Astrocyte (in vitro differentiated cells and primary cell): ENCODE results near the gene KDM6A. TPM values are rescaled to one million over a fixed set of nuclear protein-coding genes. Genes with fewer than 3 reads are reported as not detected.

Experiments used
- DNase-seq: peaks from one replicate; pipeline ENCODE4 v3.0.0-alpha.2; 2010; ENCODE audit warnings: low read depth
- FAIRE-seq: peaks from 2 replicates; lab custom pipeline; 2011; peaks lifted over from hg19 to GRCh38; lab: Jason Lieb, UNC
- H2AFZ ChIP-seq: 2 replicates; pipeline ENCODE4 v1.6.0; 2012; ENCODE audit warnings: low read depth, low read length, inconsistent platforms
- H3K27ac ChIP-seq: 2 replicates; pipeline ENCODE4 v1.5.1; 2011; ENCODE audit warnings: low read depth, low read length, inconsistent platforms
- H3K27me3 ChIP-seq: 2 replicates; pipeline ENCODE4 v1.6.0; 2011; ENCODE audit warnings: low read length, inconsistent platforms; ENCODE audit not compliant: insufficient read depth
- H3K36me3 ChIP-seq: 2 replicates; pipeline ENCODE4 v1.5.1; 2011; ENCODE audit warnings: low read length, inconsistent platforms; ENCODE audit not compliant: insufficient read depth
- H3K4me1 ChIP-seq: 2 replicates; pipeline ENCODE4 v1.5.1; 2011; ENCODE audit warnings: low read length, inconsistent platforms; ENCODE audit not compliant: insufficient read depth
- H3K4me2 ChIP-seq: 2 replicates; pipeline ENCODE4 v1.6.0; 2012; ENCODE audit warnings: low read length, inconsistent platforms
- H3K4me3 ChIP-seq: 2 replicates; pipeline ENCODE4 v1.5.1; 2011; ENCODE audit warnings: low read depth, mild to moderate bottlenecking, low read length, inconsistent platforms; ENCODE audit not compliant: insufficient read depth
- H3K79me2 ChIP-seq: 2 replicates; pipeline ENCODE4 v1.6.0; 2012; ENCODE audit warnings: mild to moderate bottlenecking, low read length, inconsistent platforms; ENCODE audit not compliant: insufficient read depth
- H3K9ac ChIP-seq: 2 replicates; pipeline ENCODE4 v1.6.0; 2012; ENCODE audit warnings: mild to moderate bottlenecking, low read length, inconsistent platforms
- H3K9me3 ChIP-seq: 2 replicates; pipeline ENCODE4 v1.5.1; 2012; ENCODE audit warnings: low read depth, mild to moderate bottlenecking, low read length, inconsistent platforms; ENCODE audit not compliant: insufficient read depth
- H4K20me1 ChIP-seq: 2 replicates; pipeline ENCODE4 v1.6.0; 2012; ENCODE audit warnings: low read length, inconsistent platforms; ENCODE audit not compliant: insufficient read depth
- H3K27ac Mint-ChIP-seq: one replicate; pipeline ENCODE4 v1.8.0; 2021; ENCODE audit warnings: mild to moderate bottlenecking, mixed read lengths; ENCODE audit not compliant: unreplicated experiment
- H3K27me3 Mint-ChIP-seq: one replicate; pipeline ENCODE4 v1.8.0; 2021; ENCODE audit warnings: low read depth, mixed read lengths; ENCODE audit not compliant: unreplicated experiment
- H3K36me3 Mint-ChIP-seq: one replicate; pipeline ENCODE4 v1.8.0; 2021; ENCODE audit warnings: low read depth, mixed read lengths; ENCODE audit not compliant: unreplicated experiment
- H3K4me1 Mint-ChIP-seq: one replicate; pipeline ENCODE4 v1.8.0; 2021; ENCODE audit warnings: low read depth, mixed read lengths; ENCODE audit not compliant: unreplicated experiment
- H3K4me3 Mint-ChIP-seq: one replicate; pipeline ENCODE4 v1.8.0; 2021; ENCODE audit warnings: mild to moderate bottlenecking, moderate library complexity, mixed read lengths; ENCODE audit not compliant: unreplicated experiment
- H3K9me3 Mint-ChIP-seq: one replicate; pipeline ENCODE4 v1.8.0; 2021; ENCODE audit warnings: mild to moderate bottlenecking, mixed read lengths; ENCODE audit not compliant: unreplicated experiment
- EZH2 ChIP-seq: IDR thresholded peaks from 2 replicates; pipeline ENCODE4 v1.6.1; 2012; ENCODE audit warnings: mild to moderate bottlenecking, low read length, inconsistent platforms; ENCODE audit not compliant: insufficient read depth
- total RNA-seq: library from RNA; stranded (reverse); gene quantifications from 2 replicates; pipeline ENCODE4 v1.2.1, GENCODE V29; 2021
- TF ChIP-seq, protein P1 (sequence below): IDR thresholded peaks from 2 replicates; pipeline ENCODE4 v1.5.1; 2011; ENCODE audit warnings: low read depth, mild to moderate bottlenecking, inconsistent platforms, low read length, moderate library complexity; ENCODE audit not compliant: insufficient read depth

Gene KDM6A
- total RNA-seq, 1 donor from 2014 or later: 44.0 TPM

DNA sequence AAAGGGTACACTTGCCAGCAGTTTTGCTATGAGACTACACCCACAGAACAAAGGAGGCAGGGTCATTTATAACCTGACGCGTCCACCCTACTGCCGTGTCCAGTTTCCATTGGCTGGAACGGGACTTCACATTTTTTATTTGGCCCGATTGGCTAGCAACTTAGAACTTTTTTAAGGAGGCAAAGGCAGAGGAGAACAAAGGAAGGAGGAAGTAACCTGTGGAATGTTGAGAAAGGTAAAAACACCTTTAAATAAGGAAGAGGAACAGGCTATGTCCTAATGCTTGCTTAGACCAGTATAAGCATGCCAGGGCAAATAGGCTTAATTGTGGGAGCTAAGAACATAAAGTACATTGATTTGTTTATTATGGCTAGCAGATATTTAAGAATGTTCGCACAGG is 18.7 kb downstream of the KDM6A start:
- no peak overlapping the region for H3K27ac ChIP-seq
- H3K9ac ChIP-seq: no peak overlapping the region
- H4K20me1 ChIP-seq: peaks cover 37% of the 10 kb centered on the region
- H3K27me3 ChIP-seq: no peaks in the 10 kb centered on the region
- no peaks in the 10 kb centered on the region for H3K4me1 ChIP-seq
- Mint-ChIP-seq H3K9me3 (peaks cover under 1% of the 10 kb centered on the region), H3K27ac (no peak overlapping the region), H3K36me3 (peaks cover 1% of the 10 kb centered on the region), H3K4me3 (no peak overlapping the region), H3K4me1 (peaks cover 3% of the 10 kb centered on the region), H3K27me3 (no peaks in the 10 kb centered on the region)
- H3K9me3 ChIP-seq: no peaks in the 10 kb centered on the region
- DNase-seq (no peak), FAIRE-seq (peak; percentile 43)
- H2AFZ ChIP-seq: no peak overlapping the region
- peaks cover 91% of the 10 kb centered on the region for H3K79me2 ChIP-seq
- no peak overlapping the region for H3K4me2 ChIP-seq
- no peak overlapping the region for H3K4me3 ChIP-seq
- TF ChIP-seq, protein P1, sequence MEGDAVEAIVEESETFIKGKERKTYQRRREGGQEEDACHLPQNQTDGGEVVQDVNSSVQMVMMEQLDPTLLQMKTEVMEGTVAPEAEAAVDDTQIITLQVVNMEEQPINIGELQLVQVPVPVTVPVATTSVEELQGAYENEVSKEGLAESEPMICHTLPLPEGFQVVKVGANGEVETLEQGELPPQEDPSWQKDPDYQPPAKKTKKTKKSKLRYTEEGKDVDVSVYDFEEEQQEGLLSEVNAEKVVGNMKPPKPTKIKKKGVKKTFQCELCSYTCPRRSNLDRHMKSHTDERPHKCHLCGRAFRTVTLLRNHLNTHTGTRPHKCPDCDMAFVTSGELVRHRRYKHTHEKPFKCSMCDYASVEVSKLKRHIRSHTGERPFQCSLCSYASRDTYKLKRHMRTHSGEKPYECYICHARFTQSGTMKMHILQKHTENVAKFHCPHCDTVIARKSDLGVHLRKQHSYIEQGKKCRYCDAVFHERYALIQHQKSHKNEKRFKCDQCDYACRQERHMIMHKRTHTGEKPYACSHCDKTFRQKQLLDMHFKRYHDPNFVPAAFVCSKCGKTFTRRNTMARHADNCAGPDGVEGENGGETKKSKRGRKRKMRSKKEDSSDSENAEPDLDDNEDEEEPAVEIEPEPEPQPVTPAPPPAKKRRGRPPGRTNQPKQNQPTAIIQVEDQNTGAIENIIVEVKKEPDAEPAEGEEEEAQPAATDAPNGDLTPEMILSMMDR: no peak
- no peak for TF ChIP-seq EZH2
- H3K36me3 ChIP-seq: no peaks in the 10 kb centered on the region

DNA sequence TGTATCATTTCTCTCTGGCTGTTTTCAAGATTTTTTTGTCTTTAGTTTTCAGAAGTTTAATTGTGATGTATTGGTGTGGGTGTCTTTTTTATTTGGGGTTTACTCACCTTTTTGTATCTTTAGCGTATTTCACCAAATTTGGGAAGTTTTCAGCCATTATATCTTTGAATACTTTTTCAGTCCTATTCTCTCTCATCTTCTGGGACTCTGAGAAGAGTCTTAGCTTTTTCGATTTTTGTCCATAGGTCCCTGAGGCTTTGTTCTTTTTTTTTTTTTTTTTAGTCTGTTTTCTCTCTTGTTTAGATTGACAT is 23.8 kb downstream of the KDM6A start:
- H3K27ac Mint-ChIP-seq: no peak overlapping the region
- Histone ChIP-seq H3K27ac (no peak overlapping the region), H3K4me2 (no peak overlapping the region), H4K20me1 (peaks cover 45% of the 10 kb centered on the region), H3K79me2 (peaks cover 90% of the 10 kb centered on the region), H3K9ac (no peak overlapping the region), H3K27me3 (no peaks in the 10 kb centered on the region), H2AFZ (no peak overlapping the region), H3K4me3 (no peak overlapping the region), H3K36me3 (no peaks in the 10 kb centered on the region), H3K4me1 (no peaks in the 10 kb centered on the region), H3K9me3 (no peaks in the 10 kb centered on the region)
- no peak overlapping the region for H3K4me3 Mint-ChIP-seq
- H3K27me3 Mint-ChIP-seq: no peaks in the 10 kb centered on the region
- TF ChIP-seq, protein P1: no peak
- TF ChIP-seq EZH2: no peak
- peaks cover 1% of the 10 kb centered on the region for H3K36me3 Mint-ChIP-seq
- peaks cover 7% of the 10 kb centered on the region for H3K4me1 Mint-ChIP-seq
- peaks cover 3% of the 10 kb centered on the region for H3K9me3 Mint-ChIP-seq
- FAIRE-seq: peak; percentile 77
- DNase-seq: no peak

DNA sequence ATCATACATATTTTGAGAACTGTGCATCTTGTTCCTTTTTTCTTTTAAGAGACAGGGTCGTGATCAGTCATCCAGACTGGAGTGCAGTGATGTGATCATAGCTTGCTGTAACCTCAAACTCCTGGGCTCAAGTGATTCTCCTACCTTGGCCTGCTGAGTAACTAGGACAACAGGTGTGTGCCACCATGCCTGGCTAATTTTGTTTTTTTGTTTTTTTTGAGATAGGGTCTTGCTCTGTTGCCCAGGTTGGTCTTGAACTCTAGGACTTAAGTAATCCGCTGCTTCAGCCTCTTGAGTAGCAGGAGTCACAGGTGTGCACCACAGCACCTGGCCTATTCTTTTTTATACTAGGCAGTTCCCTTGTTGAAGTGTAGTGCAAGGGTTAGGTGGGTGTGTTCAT is 24.6 kb downstream of the KDM6A start:
- peaks cover 3% of the 10 kb centered on the region for H3K9me3 Mint-ChIP-seq
- Histone ChIP-seq H3K4me3 (no peak overlapping the region), H3K9ac (no peak overlapping the region), H3K79me2 (peaks cover 89% of the 10 kb centered on the region), H4K20me1 (peaks cover 45% of the 10 kb centered on the region), H3K4me2 (no peak overlapping the region), H3K27ac (no peak overlapping the region), H2AFZ (no peak overlapping the region), H3K4me1 (no peaks in the 10 kb centered on the region), H3K27me3 (no peaks in the 10 kb centered on the region), H3K36me3 (no peaks in the 10 kb centered on the region), H3K9me3 (no peaks in the 10 kb centered on the region)
- H3K27ac Mint-ChIP-seq: no peak overlapping the region
- H3K36me3 Mint-ChIP-seq: peaks cover 1% of the 10 kb centered on the region
- H3K27me3 Mint-ChIP-seq: no peaks in the 10 kb centered on the region
- H3K4me3 Mint-ChIP-seq: no peak overlapping the region
- TF ChIP-seq EZH2: no peak
- TF ChIP-seq, protein P1: no peak
- FAIRE-seq (peak; percentile 76), DNase-seq (no peak)
- peaks cover 7% of the 10 kb centered on the region for H3K4me1 Mint-ChIP-seq
